Measurements from ENCODE around the gene SUGCT.
"Not testable (repeated sequence)": the region's sequence is repeated elsewhere in the genome, so short reads cannot be mapped to it uniquely, and the experiment has no call there.

SUGCT gene

GRCh38 chr7:40141916-40142315 is 7.1 kb downstream of the SUGCT start:
- not testable (repeated sequence) for DNase-seq

GRCh38 chr7:40145596-40146130 is 10.9 kb downstream of the SUGCT start:
- not testable (repeated sequence) for DNase-seq

GRCh38 chr7:40147371-40148246 is 12.8 kb downstream of the SUGCT start:
- no peak for DNase-seq

- not testable (repeated sequence) for DNase-seq
Measured at GRCh38 chr7:40148247-40148580, 13.4 kb downstream of the SUGCT start.

GRCh38 chr7:40148671-40149070 is 13.9 kb downstream of the SUGCT start:
- no peak for DNase-seq

- DNase-seq, result no peak
Measured at GRCh38 chr7:40151504-40151903, 16.7 kb downstream of the SUGCT start.

GRCh38 chr7:40156988-40157387 is 22.2 kb downstream of the SUGCT start:
- DNase-seq, result no peak

- DNase-seq, result no peak
Measured at GRCh38 chr7:40162516-40162915, 27.7 kb downstream of the SUGCT start.

- no peak for DNase-seq
Measured at GRCh38 chr7:40165216-40165615, 30.4 kb downstream of the SUGCT start.

- DNase-seq, result no peak
Measured at GRCh38 chr7:40167291-40167690, 32.5 kb downstream of the SUGCT start.

GRCh38 chr7:40168266-40168665 is 33.5 kb downstream of the SUGCT start:
- not testable (repeated sequence) for DNase-seq

- not testable (repeated sequence) for DNase-seq
Measured at GRCh38 chr7:40173121-40173520, 38.3 kb downstream of the SUGCT start.

- not testable (repeated sequence) for DNase-seq
Measured at GRCh38 chr7:40175256-40175655, 40.5 kb downstream of the SUGCT start.

GRCh38 chr7:40175725-40176510 is 41.1 kb downstream of the SUGCT start:
- no peak for DNase-seq

GRCh38 chr7:40177071-40177470 is 42.3 kb downstream of the SUGCT start:
- no peak for DNase-seq

- DNase-seq, result no peak
Measured at GRCh38 chr7:40182452-40182851, 47.6 kb downstream of the SUGCT start.

GRCh38 chr7:40186586-40186985 is 51.8 kb downstream of the SUGCT start:
- DNase-seq, result no peak

GRCh38 chr7:40192036-40192435 is 57.2 kb downstream of the SUGCT start:
- DNase-seq, result no peak

- DNase-seq, result no peak
Measured at GRCh38 chr7:40194745-40195144, 59.9 kb downstream of the SUGCT start.

- DNase-seq, result no peak
Measured at GRCh38 chr7:40197527-40197926, 62.7 kb downstream of the SUGCT start.

- no peak for DNase-seq
Measured at GRCh38 chr7:40199076-40199802, 64.4 kb downstream of the SUGCT start.

- DNase-seq, result no peak
Measured at GRCh38 chr7:40200791-40201190, 66.0 kb downstream of the SUGCT start.

GRCh38 chr7:40202851-40203250 is 68.0 kb downstream of the SUGCT start:
- DNase-seq, result no peak

Data from DMS79 (cell line).